HG03558 (cell line): Measurements from ENCODE around the gene BSND.

Experiments used
- ATAC-seq: cut with Tn5 transposase; IDR thresholded peaks from one replicate; pipeline ENCODE4 v1.9.1; 2021; ENCODE audit warnings: moderate number of reproducible peaks; ENCODE audit not compliant: unreplicated experiment; ENCODE audit errors: extremely low read depth

BSND gene

DNA sequence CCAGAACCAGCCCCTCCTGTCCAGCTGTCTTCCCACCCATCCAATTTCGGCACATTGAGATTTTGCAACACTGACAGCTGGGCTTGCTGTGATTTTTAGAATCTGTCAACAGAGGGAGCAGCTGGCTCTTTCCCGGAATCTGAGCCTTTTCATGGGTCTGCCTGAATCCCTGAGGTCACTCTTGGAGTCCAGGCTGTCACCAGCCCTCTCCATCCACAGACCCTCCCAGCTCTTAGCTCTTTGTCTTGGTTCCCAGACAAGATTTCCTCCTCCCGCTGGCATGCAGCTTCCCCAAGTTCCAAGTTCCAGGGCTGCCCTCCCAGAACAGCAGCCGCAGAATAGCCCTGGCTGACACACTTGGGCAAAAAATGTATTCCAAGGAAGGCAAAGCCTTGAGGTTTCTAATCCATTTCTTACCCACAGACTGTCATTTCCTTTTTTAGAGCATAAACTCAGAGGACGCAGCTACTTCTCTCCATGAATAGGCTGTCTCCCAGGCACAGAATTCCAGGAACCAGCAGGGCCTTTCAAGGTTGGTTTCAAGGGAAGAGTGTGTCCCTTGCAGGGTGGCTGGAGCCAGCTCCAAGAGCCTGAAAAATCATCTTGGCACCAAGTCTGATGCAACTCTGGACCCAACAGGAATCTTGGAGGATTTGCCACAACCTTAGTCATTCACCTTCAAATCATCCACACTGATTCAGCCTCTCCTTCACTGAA is 25.4 kb upstream of the BSND start:
- ATAC-seq, result no peak

DNA sequence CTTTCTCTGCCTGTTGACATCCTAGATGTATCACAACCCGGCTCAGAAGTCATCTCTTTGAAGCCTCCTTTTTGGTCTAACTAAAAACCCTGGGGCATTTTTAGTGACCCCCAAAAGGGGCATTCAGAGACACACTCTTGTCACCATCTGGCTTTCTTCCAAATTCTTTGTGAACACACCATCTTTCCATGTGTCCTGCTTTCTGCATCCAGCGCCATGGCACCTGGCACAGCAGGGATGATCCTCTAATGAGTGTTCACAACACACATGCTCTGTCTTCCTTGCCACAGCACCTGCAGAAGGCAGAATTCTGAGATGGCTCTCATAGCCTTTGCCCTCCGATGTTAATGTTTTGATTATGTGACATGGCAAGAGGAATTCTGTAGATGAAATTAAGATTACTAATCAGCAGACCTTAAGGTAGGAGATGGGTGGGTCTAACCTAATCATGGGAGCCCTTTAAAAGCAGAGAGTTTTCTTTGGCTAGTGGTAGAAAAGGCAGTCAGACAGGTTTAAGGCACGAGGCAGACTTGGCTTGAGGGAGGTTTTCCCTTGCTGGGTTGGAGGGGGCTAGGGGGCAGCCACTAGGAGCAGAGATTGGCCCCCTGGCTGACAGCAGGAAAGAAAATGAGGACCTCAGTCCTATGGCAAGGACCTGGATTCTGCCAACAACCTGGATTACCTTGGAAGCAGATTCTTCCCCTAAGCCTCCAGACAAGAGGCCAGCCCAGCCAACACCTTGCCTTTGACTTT is 23.2 kb upstream of the BSND start:
- no peak for ATAC-seq

- ATAC-seq, result no peak
Observed at GRCh38 chr1:54976747-54977146, 22.0 kb upstream of the BSND start.

GRCh38 chr1:54977533-54978297 is 21.0 kb upstream of the BSND start:
- no peak for ATAC-seq

- no peak for ATAC-seq
Observed at GRCh38 chr1:54978528-54979326, 20.0 kb upstream of the BSND start.

- no peak for ATAC-seq
Observed at GRCh38 chr1:54979327-54979891, 19.3 kb upstream of the BSND start.

- ATAC-seq, result no peak
Observed at GRCh38 chr1:54980046-54980527, 18.6 kb upstream of the BSND start.

- ATAC-seq, result no peak
Observed at GRCh38 chr1:54980528-54981241, 18.0 kb upstream of the BSND start, which contains the start of gene TMEM61. TSS of gene TMEM61 (plus strand) at chr1:54980628. CDS start at chr1:54981066, 438 bp downstream.

GRCh38 chr1:54981466-54981865 is 17.3 kb upstream of the BSND start:
- no peak for ATAC-seq

DNA sequence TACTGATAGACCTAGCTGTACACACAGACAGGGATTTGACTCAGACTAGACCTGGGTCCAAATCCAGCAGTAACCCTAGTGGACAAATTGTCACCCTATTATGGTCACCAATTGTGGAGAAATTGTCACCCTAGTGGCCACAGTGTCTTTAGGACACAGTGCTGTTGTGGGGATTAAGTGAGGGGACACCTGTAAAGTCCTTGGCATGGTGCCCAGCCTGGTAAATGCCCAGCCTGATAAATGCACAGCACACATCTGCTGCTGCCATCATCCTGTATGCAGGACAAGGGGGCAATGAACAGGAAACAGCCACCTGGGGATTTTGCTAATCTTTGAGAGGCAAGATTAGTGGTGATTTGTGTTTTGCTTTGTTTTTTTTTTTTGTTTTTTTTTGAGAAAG is 16.0 kb upstream of the BSND start:
- no peak for ATAC-seq

GRCh38 chr1:54984131-54984842 is 14.4 kb upstream of the BSND start:
- no peak for ATAC-seq

DNA sequence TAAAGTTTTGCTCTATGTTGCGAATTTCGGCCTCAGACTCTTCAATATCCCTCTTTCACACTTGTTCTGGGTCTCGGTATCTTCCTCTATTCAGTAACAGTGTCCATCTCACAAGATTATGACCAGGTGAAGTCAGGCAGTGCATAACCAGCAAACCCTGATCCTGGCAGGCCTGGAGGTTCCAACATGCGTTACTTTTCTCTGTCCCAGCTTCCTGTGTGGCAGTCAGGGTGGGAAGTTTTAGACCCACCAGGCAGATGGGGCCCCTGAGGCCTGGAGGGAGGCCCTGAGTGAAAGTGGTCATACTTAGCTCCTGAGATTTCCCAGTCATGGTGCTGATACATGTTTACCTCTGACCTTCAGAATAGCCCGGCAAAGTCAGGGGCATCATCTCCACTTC is 13.2 kb upstream of the BSND start:
- ATAC-seq, result no peak

GRCh38 chr1:54986025-54986424 is 12.7 kb upstream of the BSND start:
- no peak for ATAC-seq

- no peak for ATAC-seq
Observed at GRCh38 chr1:54986533-54986932, 12.2 kb upstream of the BSND start.

- no peak for ATAC-seq
Observed at GRCh38 chr1:54987427-54987826, 11.3 kb upstream of the BSND start.

- no peak for ATAC-seq
Observed at GRCh38 chr1:54987919-54988705, 10.6 kb upstream of the BSND start.

DNA sequence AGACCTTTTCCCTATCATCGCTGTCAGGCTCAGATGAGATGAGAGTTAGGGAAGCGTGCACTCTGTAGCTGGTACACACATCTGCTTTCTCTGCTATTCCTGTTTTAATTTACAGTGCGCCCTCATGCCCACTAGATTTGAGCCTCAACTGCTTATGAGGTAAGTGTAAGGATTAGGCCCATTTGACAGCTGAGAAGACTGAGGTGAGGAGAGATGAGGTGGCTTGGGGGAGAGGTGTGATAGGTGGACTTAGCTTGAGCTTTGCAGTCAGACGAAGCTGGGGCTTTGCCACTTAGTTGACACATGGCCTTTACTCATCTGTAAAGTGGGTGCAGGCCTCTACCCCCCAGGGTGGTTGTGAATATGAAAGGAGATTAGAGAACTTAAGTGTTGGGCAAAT is 9.8 kb upstream of the BSND start:
- no peak for ATAC-seq

- no peak for ATAC-seq
Observed at GRCh38 chr1:54989473-54989872, 9.3 kb upstream of the BSND start.
